IMR-90 (cell line): ENCODE data around the gene ASCL3. TPM values are rescaled to one million over a fixed set of nuclear protein-coding genes. Genes with fewer than 3 reads are reported as not detected.

Experiments used
- ATAC-seq: fragments of 200-7000 bp; cut with Tn5 transposase; 2 replicates; pipeline ENCODE4 v1.9.1; 2020; ENCODE audit warnings: low read depth, mild to moderate bottlenecking, moderate library complexity
- Bru-seq: library from RNA; stranded (reverse); fragments of 400-500 nt; gene quantifications from one replicate; lab custom pipeline; 2021; lab: Mats Ljungman, UMichigan
- BruChase-seq, 2 experiments: library from RNA; stranded (reverse); fragments of 400-500 nt; gene quantifications; one replicate each; lab custom pipeline; 2021; lab: Mats Ljungman, UMichigan
- BruUV-seq: library from RNA; stranded (reverse); fragments of 400-500 nt; replicated peaks from 2 replicates; lab custom pipeline; 2021; lab: Mats Ljungman, UMichigan
- CTCF ChIA-PET: fragments of 300-600 bp; formaldehyde crosslinking; extraction: SDS; loops from one replicate; lab custom pipeline; 2021; ENCODE audit warnings: antibody characterized with exemption; lab: Yijun Ruan, JAX
- POLR2A ChIA-PET: fragments of 300-600 bp; sonication (Branson Sonifier 250); formaldehyde crosslinking; loops from one replicate; lab custom pipeline; 2022; ENCODE audit warnings: antibody characterized with exemption; ENCODE audit not compliant: unreplicated experiment; lab: Charles Lee
- DNase-seq: peaks from one replicate; pipeline ENCODE4 v3.0.0; 2013
- H2AFZ ChIP-seq: replicated peaks from 2 replicates; pipeline ENCODE3; 2013; ENCODE audit warnings: low read length, mild to moderate bottlenecking; ENCODE audit not compliant: poor library complexity
- H2AK5ac ChIP-seq: 2 replicates; pipeline ENCODE4 v1.6.1; 2013; ENCODE audit warnings: low read depth, low read length, inconsistent platforms
- H2AK9ac ChIP-seq: replicated peaks from 2 replicates; pipeline ENCODE3; 2013; ENCODE audit warnings: mild to moderate bottlenecking, low read depth, low read length, moderate library complexity; ENCODE audit not compliant: poor library complexity
- H2BK120ac ChIP-seq: 2 replicates; pipeline ENCODE4 v1.6.1; 2013; ENCODE audit warnings: low read depth, low read length, inconsistent platforms
- H2BK15ac ChIP-seq: 3 replicates; pipeline ENCODE4 v1.6.1; 2013; ENCODE audit warnings: low read depth, low read length, inconsistent platforms
- H2BK20ac ChIP-seq: 2 replicates; pipeline ENCODE4 v1.6.1; 2013; ENCODE audit warnings: low read depth, mild to moderate bottlenecking, inconsistent platforms, low read length, moderate library complexity
- H2BK5ac ChIP-seq: 2 replicates; pipeline ENCODE4 v1.6.1; 2013; ENCODE audit warnings: mild to moderate bottlenecking, low read depth, low read length, inconsistent platforms; ENCODE audit not compliant: poor library complexity, severe bottlenecking
- H3K14ac ChIP-seq: replicated peaks from 2 replicates; pipeline ENCODE4 v1.6.1; 2013; ENCODE audit warnings: low read depth, low read length, inconsistent platforms
- H3K18ac ChIP-seq: 2 replicates; pipeline ENCODE4 v1.6.1; 2013; ENCODE audit warnings: low read depth, low read length, control low read depth
- H3K23ac ChIP-seq: 2 replicates; pipeline ENCODE4 v1.6.1; 2013; ENCODE audit warnings: low read depth, low read length, inconsistent platforms
- H3K27ac ChIP-seq: 2 replicates; pipeline ENCODE4 v1.5.1; 2013; ENCODE audit warnings: mild to moderate bottlenecking, control low read depth, low read length; ENCODE audit not compliant: insufficient read depth
- H3K27me3 ChIP-seq: 2 replicates; pipeline ENCODE4 v1.6.1; 2013; ENCODE audit warnings: low read length; ENCODE audit not compliant: control insufficient read depth, insufficient read depth
- H3K36me3 ChIP-seq: 2 replicates; pipeline ENCODE4 v1.6.1; 2013; ENCODE audit warnings: low read length, mixed read lengths; ENCODE audit not compliant: control insufficient read depth, insufficient read depth
- H3K4ac ChIP-seq: 2 replicates; pipeline ENCODE4 v1.6.1; 2013; ENCODE audit warnings: low read depth, low read length, inconsistent platforms
- H3K4me1 ChIP-seq: 2 replicates; pipeline ENCODE4 v1.6.1; 2013; ENCODE audit warnings: low read length, mixed read lengths; ENCODE audit not compliant: control insufficient read depth, insufficient read depth
- H3K4me2 ChIP-seq: 2 replicates; pipeline ENCODE4 v1.6.1; 2013; ENCODE audit warnings: low read depth, mild to moderate bottlenecking, control low read depth, low read length, moderate library complexity
- H3K4me3 ChIP-seq: 2 replicates; pipeline ENCODE4 v1.5.1; 2013; ENCODE audit warnings: low read depth, mild to moderate bottlenecking, control low read depth, low read length, moderate library complexity; ENCODE audit not compliant: insufficient read depth
- H3K56ac ChIP-seq: 2 replicates; pipeline ENCODE4 v1.6.1; 2013; ENCODE audit warnings: low read length, inconsistent platforms; ENCODE audit not compliant: insufficient read depth; ENCODE audit errors: extremely low read depth
- H3K79me1 ChIP-seq, 2 experiments: 2 replicates each; pipeline ENCODE4 v1.6.1; 2013; ENCODE audit warnings: low read length in 2 of 2, inconsistent platforms in 1 of 2, low read depth in 1 of 2
- H3K9ac ChIP-seq: 2 replicates; pipeline ENCODE4 v1.6.1; 2013; ENCODE audit warnings: low read depth, low read length, control low read depth
- H3K9me1 ChIP-seq: 2 replicates; pipeline ENCODE4 v1.6.1; 2013; ENCODE audit warnings: low read length, inconsistent platforms; ENCODE audit not compliant: insufficient read depth
- H3K9me3 ChIP-seq: 2 replicates; pipeline ENCODE4 v1.6.1; 2013; ENCODE audit warnings: low read length; ENCODE audit not compliant: control insufficient read depth, insufficient read depth
- H4K20me1 ChIP-seq: 2 replicates; pipeline ENCODE4 v1.6.1; 2013; ENCODE audit warnings: low read length, inconsistent platforms; ENCODE audit not compliant: insufficient read depth
- H4K5ac ChIP-seq: 2 replicates; pipeline ENCODE4 v1.6.1; 2013; ENCODE audit warnings: mild to moderate bottlenecking, low read depth, low read length, control low read depth
- H4K8ac ChIP-seq, 2 experiments: 2 replicates each; pipeline ENCODE4 v1.6.1; 2013; ENCODE audit warnings: low read depth in 2 of 2, low read length in 2 of 2, control low read depth in 1 of 2, inconsistent platforms in 1 of 2
- H4K91ac ChIP-seq: 2 replicates; pipeline ENCODE4 v1.6.1; 2013; ENCODE audit warnings: low read depth, low read length, inconsistent platforms; ENCODE audit not compliant: insufficient read depth
- CEBPB ChIP-seq: IDR thresholded peaks from 2 replicates; pipeline ENCODE4 v1.6.1; 2012; ENCODE audit warnings: low read depth, low read length, improper control_type of control experiment
- CHD1 ChIP-seq: IDR thresholded peaks from 2 replicates; pipeline ENCODE4 v1.6.1; 2012; ENCODE audit warnings: low read depth, low read length, improper control_type of control experiment
- ELK1 ChIP-seq: fragments of 150-350 bp; IDR thresholded peaks from 2 replicates; pipeline ENCODE4 v1.6.1; 2016; ENCODE audit warnings: low read depth, mild to moderate bottlenecking, low read length, moderate library complexity, borderline replicate concordance
- FOS ChIP-seq: fragments of 150-350 bp; IDR thresholded peaks from 2 replicates; pipeline ENCODE4 v1.6.1; 2016; ENCODE audit warnings: low read depth, low read length
- MAZ ChIP-seq: IDR thresholded peaks from 2 replicates; pipeline ENCODE4 v1.6.1; 2012; ENCODE audit warnings: low read depth, mild to moderate bottlenecking, low read length, improper control_type of control experiment, moderate library complexity, borderline replicate concordance
- MXI1 ChIP-seq: IDR thresholded peaks from 2 replicates; pipeline ENCODE4 v1.6.1; 2012; ENCODE audit warnings: low read depth, mild to moderate bottlenecking, low read length, moderate library complexity, borderline replicate concordance
- NFE2L2 ChIP-seq: fragments of 150-350 bp; IDR thresholded peaks from 2 replicates; pipeline ENCODE4 v1.6.1; 2016; ENCODE audit warnings: low read depth, mild to moderate bottlenecking, low read length
- RFX5 ChIP-seq: IDR thresholded peaks from 2 replicates; pipeline ENCODE4 v1.8.0; 2012; ENCODE audit warnings: low read depth, mild to moderate bottlenecking, low read length, moderate library complexity
- WGBS, 2 experiments: methylation state at CpG; one replicate each; pipeline versions ENCODE4 v1.1.5 to v1.1.7; 2013; ENCODE audit warnings: missing lambda C conversion rate in 2 of 2; ENCODE audit not compliant: insufficient read length in 1 of 2; ENCODE audit errors: extremely low coverage in 2 of 2; 5-methylcytosine and 5-hydroxymethylcytosine counted together
- dilution Hi-C: fragments of 300-500 bp; cut with HindIII; formaldehyde crosslinking; loops from one replicate; pipeline ENCODE4 v1.14.3; 2018; ENCODE audit warnings: low sequenced_read_pairs; ENCODE audit not compliant: unreplicated experiment
- in situ Hi-C: fragments of 300-500 bp; cut with MboI; formaldehyde crosslinking; loops from 3 replicates; pipeline ENCODE4 v1.14.3; 2019; ENCODE audit warnings: low sequenced_read_pairs, inconsistent platforms, mixed read lengths
- intact Hi-C: fragments of 100-400 bp; cut with micrococcal nuclease; formaldehyde crosslinking; loops from 2 replicates; pipeline ENCODE4 v1.10.0; 2022
- long read RNA-seq: library from polyadenylated mRNA; unstranded; transcript quantifications from one replicate; pipeline ENCODE4 v2.0.0, GENCODE V29; 2021; ENCODE audit not compliant: unreplicated experiment
- polyA plus RNA-seq, 3 experiments: library from polyadenylated mRNA; depleted of rRNA; stranded (reverse); fragments of >200 nt; gene quantifications; 2 replicates each; pipeline ENCODE4 v1.2.3, GENCODE V29; 2012; ENCODE audit warnings: low replicate concordance in 1 of 3
- total RNA-seq: library from RNA; depleted of rRNA; stranded (reverse); fragments of >200 nt; gene quantifications from 2 replicates; pipeline ENCODE4 v1.2.3, GENCODE V29; 2012; rRNA removed

Gene ASCL3
- total RNA-seq (not detected in 2 replicates), polyA plus RNA-seq (2012; rRNA removed) (not detected in 2 replicates), Bru-seq, nascent RNA (not detected), BruChase-seq, experiment 1, labeled RNA remaining after a 6-hour chase (not detected), BruChase-seq, experiment 2, labeled RNA remaining after a 2-hour chase (not detected)
- polyA plus RNA-seq (2012; cell fraction: cytosol; rRNA removed), result not detected in 2 replicates
- not detected in 2 replicates for polyA plus RNA-seq (2012; cell fraction: nucleus; rRNA removed; ENCODE audit: low replicate concordance)
- long read RNA-seq, result 0 reads

GRCh38 chr11:8942518-8943066 is at the start of gene ASCL3:
Gene ASCL3 (minus strand): TSS chr11:8943016. CDS start chr11:8938161, 4,855 bp downstream.
- no CpG with 5 or more reads among the region's 5 CpGs for WGBS, 2 experiments
- no peaks in the 10 kb centered on the region for H3K9me3 ChIP-seq
- no peak within 1 kb of the TSS for H2BK120ac ChIP-seq
- no TSS peak for BruUV-seq
- H2AK9ac ChIP-seq, result no peak within 1 kb of the TSS
- intact Hi-C loops, result no loop called here
- no peak within 1 kb of the TSS for H3K56ac ChIP-seq
- no peak within 1 kb of the TSS for H3K18ac ChIP-seq
- no peak within 1 kb of the TSS for H3K4me2 ChIP-seq
- H4K5ac ChIP-seq, result no peak within 1 kb of the TSS
- no peak for TF ChIP-seq RFX5
- no peak for TF ChIP-seq CEBPB
- TF ChIP-seq MXI1, result no peak
- no peak for TF ChIP-seq NFE2L2
- TF ChIP-seq MAZ, result no peak
- TF ChIP-seq ELK1, result no peak
- TF ChIP-seq FOS, result no peak
- TF ChIP-seq CHD1, result no peak
- H3K9me1 ChIP-seq, result no peaks in the 10 kb centered on the region
- no peak within 1 kb of the TSS for H2BK20ac ChIP-seq
- H3K27me3 ChIP-seq, result no peaks in the 10 kb centered on the region
- dilution Hi-C loops, result no loop called here
- no peak within 1 kb of the TSS for H3K14ac ChIP-seq
- no peak within 1 kb of the TSS for H2AFZ ChIP-seq
- H2AK5ac ChIP-seq, result no peak within 1 kb of the TSS
- no peak within 1 kb of the TSS for H2BK15ac ChIP-seq
- in situ Hi-C loops, result no loop called here
- no peak within 1 kb of the TSS for H3K23ac ChIP-seq
- no peaks in the 10 kb centered on the region for H4K20me1 ChIP-seq
- H3K4me1 ChIP-seq, result peaks cover 3% of the 10 kb centered on the region
- CTCF ChIA-PET, result interaction anchor here (1.6 kb wide), 1 partner anchor 9 kb away, joined by 5 read pairs; no protein-coding TSS in a partner anchor
- POLR2A ChIA-PET, result no interaction called here
- H4K91ac ChIP-seq, result no peak within 1 kb of the TSS
- H3K9ac ChIP-seq, result no peak within 1 kb of the TSS
- no peak within 1 kb of the TSS for H4K8ac ChIP-seq
- DNase-seq (no peak), ATAC-seq (no peak)
- H3K4ac ChIP-seq, result no peak within 1 kb of the TSS
- no peak within 1 kb of the TSS for H2BK5ac ChIP-seq
- no peaks in the 10 kb centered on the region for H3K79me1 ChIP-seq
- H3K27ac ChIP-seq, result no peak within 1 kb of the TSS
- no peak within 1 kb of the TSS for H3K4me3 ChIP-seq
- no peaks in the 10 kb centered on the region for H3K36me3 ChIP-seq
